Measurements from ENCODE around the gene UQCR10.

DNA sequence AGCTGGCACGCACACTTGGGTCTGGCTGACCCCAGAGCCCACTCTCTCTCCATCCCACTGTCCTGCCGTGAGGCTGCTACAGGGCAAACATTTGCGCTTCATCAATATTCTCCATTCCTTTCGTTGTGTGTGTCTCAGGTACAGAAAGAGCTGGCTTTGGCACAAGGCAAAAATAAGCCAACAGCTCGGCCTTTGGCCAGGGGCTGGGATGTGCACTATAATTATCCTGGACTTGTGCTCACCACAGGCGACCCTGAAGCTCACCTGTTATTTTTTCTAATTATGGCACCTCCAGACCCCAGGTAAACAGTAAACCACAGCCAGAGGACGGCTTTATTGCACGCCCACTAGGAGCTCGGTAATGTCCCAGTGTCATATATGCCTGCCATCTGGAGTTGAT lies 11.3 kb upstream of the UQCR10 start:
- TF ChIP-seq, protein P1, sequence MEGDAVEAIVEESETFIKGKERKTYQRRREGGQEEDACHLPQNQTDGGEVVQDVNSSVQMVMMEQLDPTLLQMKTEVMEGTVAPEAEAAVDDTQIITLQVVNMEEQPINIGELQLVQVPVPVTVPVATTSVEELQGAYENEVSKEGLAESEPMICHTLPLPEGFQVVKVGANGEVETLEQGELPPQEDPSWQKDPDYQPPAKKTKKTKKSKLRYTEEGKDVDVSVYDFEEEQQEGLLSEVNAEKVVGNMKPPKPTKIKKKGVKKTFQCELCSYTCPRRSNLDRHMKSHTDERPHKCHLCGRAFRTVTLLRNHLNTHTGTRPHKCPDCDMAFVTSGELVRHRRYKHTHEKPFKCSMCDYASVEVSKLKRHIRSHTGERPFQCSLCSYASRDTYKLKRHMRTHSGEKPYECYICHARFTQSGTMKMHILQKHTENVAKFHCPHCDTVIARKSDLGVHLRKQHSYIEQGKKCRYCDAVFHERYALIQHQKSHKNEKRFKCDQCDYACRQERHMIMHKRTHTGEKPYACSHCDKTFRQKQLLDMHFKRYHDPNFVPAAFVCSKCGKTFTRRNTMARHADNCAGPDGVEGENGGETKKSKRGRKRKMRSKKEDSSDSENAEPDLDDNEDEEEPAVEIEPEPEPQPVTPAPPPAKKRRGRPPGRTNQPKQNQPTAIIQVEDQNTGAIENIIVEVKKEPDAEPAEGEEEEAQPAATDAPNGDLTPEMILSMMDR (IDR thresholded peaks at IDR 0.05) = no peak
- no peak for TF ChIP-seq POLR2AphosphoS5 (IDR thresholded peaks at IDR 0.05)
- TF ChIP-seq POLR2A (IDR thresholded peaks at IDR 0.05) = no peak
- no peak for TF ChIP-seq EP300 (IDR thresholded peaks at IDR 0.05; ENCODE audit: low read depth)

Data from transverse colon (tissue), 4 donors.